Natural killer cell (primary cell): ENCODE results near the gene UCHL5. TPM values are rescaled to one million over a fixed set of nuclear protein-coding genes. Genes with fewer than 3 reads are reported as not detected.
A peak's percentile ranks its signal among the peaks of the same experiment; 100 is the strongest.

Experiments
- ATAC-seq, 3 donors: fragments of 150-1000 bp in 2 of 3; fragments of 200-7000 bp in 1 of 3; cut with Tn5 transposase; 1 replicate in 1 of 3; 2 replicates in 2 of 3; pipeline ENCODE4 v1.10.0; 2021; ENCODE audit warnings: mild to moderate bottlenecking in 2 of 3, moderate library complexity in 2 of 3
- DNase-seq, 2 donors: peaks; one replicate each; pipeline versions ENCODE4 v3.0.0 to v3.0.0-alpha.2; 2013 to 2021; ENCODE audit warnings: mixed read lengths in 1 of 2
- H3K27ac ChIP-seq: one replicate; pipeline ENCODE4 v1.5.1; 2013; ENCODE audit warnings: mild to moderate bottlenecking, low read length
- H3K27me3 ChIP-seq: one replicate; pipeline ENCODE4 v1.6.1; 2013; ENCODE audit warnings: low read length; ENCODE audit not compliant: control insufficient read depth, insufficient read depth
- H3K36me3 ChIP-seq: one replicate; pipeline ENCODE4 v1.6.1; 2013; ENCODE audit warnings: low read length; ENCODE audit not compliant: control insufficient read depth, insufficient read depth
- H3K4me1 ChIP-seq: one replicate; pipeline ENCODE4 v1.6.1; 2013; ENCODE audit warnings: low read length; ENCODE audit not compliant: control insufficient read depth, insufficient read depth
- H3K4me3 ChIP-seq: one replicate; pipeline ENCODE4 v1.5.1; 2013; ENCODE audit warnings: low read length
- H3K9me3 ChIP-seq: one replicate; pipeline ENCODE4 v1.6.1; 2013; ENCODE audit warnings: low read length; ENCODE audit not compliant: control insufficient read depth, insufficient read depth
- H3K27ac Mint-ChIP-seq, 2 donors: one replicate each; pipeline ENCODE4 v1.8.0; 2022; ENCODE audit warnings: mild to moderate bottlenecking in 2 of 2, mixed read lengths in 2 of 2, moderate library complexity in 1 of 2
- H3K27me3 Mint-ChIP-seq, 2 donors: one replicate each; pipeline ENCODE4 v1.8.0; 2022; ENCODE audit warnings: low read depth in 2 of 2, mixed read lengths in 2 of 2
- H3K36me3 Mint-ChIP-seq: one replicate; pipeline ENCODE4 v1.8.0; 2022; ENCODE audit warnings: mixed read lengths
- H3K4me1 Mint-ChIP-seq, 2 donors: one replicate each; pipeline ENCODE4 v1.8.0; 2022; ENCODE audit warnings: mixed read lengths in 2 of 2
- H3K4me3 Mint-ChIP-seq: one replicate; pipeline ENCODE4 v1.8.0; 2022; ENCODE audit warnings: mild to moderate bottlenecking, moderate library complexity, mixed read lengths
- H3K9me3 Mint-ChIP-seq, 2 donors: one replicate each; pipeline ENCODE4 v1.8.0; 2022; ENCODE audit warnings: mixed read lengths in 2 of 2
- WGBS: methylation state at CpG from one replicate; pipeline ENCODE4 v1.1.7; 2013; ENCODE audit warnings: missing lambda C conversion rate; ENCODE audit not compliant: insufficient coverage; 5-methylcytosine and 5-hydroxymethylcytosine counted together
- intact Hi-C: fragments of 100-400 bp; cut with micrococcal nuclease; formaldehyde crosslinking; loops from one replicate; pipeline ENCODE4 v1.14.2; 2022
- total RNA-seq, 4 donors: library from RNA; stranded (reverse); fragments of 120-200 nt in 1 of 4; gene quantifications; one replicate each; pipeline versions ENCODE4 v1.2.3 to v1.2.4, GENCODE V29; 2013 to 2022
- TF ChIP-seq, protein P1 (sequence below): fragments of 200-600 bp; IDR thresholded peaks from one replicate; pipeline ENCODE4 v1.8.0; 2022; ENCODE audit warnings: antibody characterized with exemption

Gene UCHL5
- total RNA-seq, 3 donors from 2014 or later (not counting 1 experiment from before 2014, with no cell fraction given), result 44.3 to 53.9 (median 51.9) TPM

DNA sequence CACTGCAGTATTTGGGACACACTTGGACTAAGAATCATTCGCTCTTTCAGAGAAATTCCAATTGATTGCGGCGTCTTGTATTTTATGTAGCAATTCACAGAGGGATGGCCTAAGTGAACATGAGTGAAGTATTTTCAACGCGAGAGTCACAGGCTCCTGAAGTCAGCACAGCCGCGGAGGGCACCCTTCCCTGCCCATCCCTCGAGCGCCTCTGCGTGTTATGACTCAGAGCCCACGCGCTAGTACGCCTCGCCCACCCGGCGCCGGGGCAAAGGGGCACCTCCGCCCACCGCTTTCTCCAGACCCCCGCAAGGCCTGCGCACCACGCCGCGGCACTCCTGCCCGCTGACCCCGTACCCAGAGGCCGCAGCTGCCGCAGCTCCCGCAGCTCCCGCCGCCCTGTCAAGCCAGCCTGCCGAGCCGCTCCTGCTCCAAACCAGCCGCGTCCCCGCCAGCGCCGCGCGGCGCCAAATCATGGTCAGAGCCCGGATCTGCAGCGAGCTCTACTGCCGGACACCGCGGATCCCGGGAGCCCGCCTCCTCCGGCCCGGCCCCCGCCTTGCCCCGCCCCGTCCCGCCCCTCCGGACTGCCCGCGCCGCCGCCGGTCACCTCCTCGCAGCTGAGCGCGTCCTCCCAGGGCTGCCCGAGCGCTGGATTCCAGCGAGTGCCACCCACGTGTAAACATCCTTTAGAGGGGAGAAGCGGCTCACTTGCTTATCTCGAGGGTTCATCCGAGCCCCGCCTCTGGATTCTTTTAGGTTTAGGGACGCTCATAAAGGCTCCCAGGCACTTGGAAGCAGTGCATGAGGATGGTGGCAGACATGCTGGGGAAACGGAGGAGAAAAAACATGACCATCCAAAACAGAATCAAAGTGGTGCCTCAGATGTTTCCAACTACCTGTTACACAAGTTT, 46.0 kb upstream of the UCHL5 start, which contains the start of gene GLRX2:
TSS of gene GLRX2 (minus strand) at position 508 of the 914 bp plus-strand sequence. CDS start at position 476, 32 bp downstream.
- intact Hi-C loops, result loop anchor here (1.0 to 2.0 kb wide), 2 partner anchors 17 to 46 kb away; partner anchors contain the start of genes CDC73, RO60 and UCHL5
- peak within 1 kb of the TSS; percentile 81 to 88 for H3K27ac Mint-ChIP-seq
- under 1% methylated on average over 73 of the region's 73 CpGs for WGBS
- peaks cover 16 to 27% of the 10 kb centered on the region in 2 donors for H3K4me1 Mint-ChIP-seq
- H3K9me3 ChIP-seq, result no peaks in the 10 kb centered on the region
- TF ChIP-seq, protein P1, sequence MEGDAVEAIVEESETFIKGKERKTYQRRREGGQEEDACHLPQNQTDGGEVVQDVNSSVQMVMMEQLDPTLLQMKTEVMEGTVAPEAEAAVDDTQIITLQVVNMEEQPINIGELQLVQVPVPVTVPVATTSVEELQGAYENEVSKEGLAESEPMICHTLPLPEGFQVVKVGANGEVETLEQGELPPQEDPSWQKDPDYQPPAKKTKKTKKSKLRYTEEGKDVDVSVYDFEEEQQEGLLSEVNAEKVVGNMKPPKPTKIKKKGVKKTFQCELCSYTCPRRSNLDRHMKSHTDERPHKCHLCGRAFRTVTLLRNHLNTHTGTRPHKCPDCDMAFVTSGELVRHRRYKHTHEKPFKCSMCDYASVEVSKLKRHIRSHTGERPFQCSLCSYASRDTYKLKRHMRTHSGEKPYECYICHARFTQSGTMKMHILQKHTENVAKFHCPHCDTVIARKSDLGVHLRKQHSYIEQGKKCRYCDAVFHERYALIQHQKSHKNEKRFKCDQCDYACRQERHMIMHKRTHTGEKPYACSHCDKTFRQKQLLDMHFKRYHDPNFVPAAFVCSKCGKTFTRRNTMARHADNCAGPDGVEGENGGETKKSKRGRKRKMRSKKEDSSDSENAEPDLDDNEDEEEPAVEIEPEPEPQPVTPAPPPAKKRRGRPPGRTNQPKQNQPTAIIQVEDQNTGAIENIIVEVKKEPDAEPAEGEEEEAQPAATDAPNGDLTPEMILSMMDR, result no peak
- peak within 1 kb of the TSS; percentile 82 for H3K4me3 ChIP-seq
- no peaks in the 10 kb centered on the region for H3K27me3 ChIP-seq
- H3K36me3 ChIP-seq, result peaks cover 7% of the 10 kb centered on the region
- DNase-seq, result peak; percentile 56 to 76
- H3K27me3 Mint-ChIP-seq, result no peaks in the 10 kb centered on the region
- no peaks in the 10 kb centered on the region for H3K9me3 Mint-ChIP-seq
- peak; percentile 85 to 93 (median 92) for ATAC-seq
- peak within 1 kb of the TSS; percentile 94 for H3K4me3 Mint-ChIP-seq
- H3K27ac ChIP-seq, result peak within 1 kb of the TSS; percentile 64
- H3K36me3 Mint-ChIP-seq, result no peaks in the 10 kb centered on the region
- peaks cover 12% of the 10 kb centered on the region for H3K4me1 ChIP-seq

DNA sequence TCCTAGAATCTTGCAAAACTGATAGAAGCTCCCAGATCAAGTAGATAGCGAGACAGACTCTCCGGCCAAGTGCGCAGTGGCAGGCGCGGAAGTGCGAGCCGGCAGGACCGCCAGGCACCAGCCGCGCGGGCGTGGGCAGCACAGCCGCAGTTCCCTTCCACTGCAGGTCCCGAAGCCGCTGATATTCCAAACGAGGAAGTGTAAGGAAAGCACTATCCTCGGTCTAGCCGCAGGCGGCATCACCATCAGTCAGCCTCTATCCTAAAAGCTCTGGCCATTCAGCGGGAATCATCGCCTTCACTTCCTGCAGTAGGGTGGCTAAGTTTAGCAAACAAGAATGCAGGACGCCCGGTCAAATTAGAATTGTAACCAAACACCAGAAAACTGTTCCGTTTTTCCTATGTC, 45.3 kb upstream of the UCHL5 start:
- peak overlapping the region; percentile 94 for H3K4me3 Mint-ChIP-seq
- DNase-seq (peak; percentile 23 to 41), ATAC-seq (peak; percentile 22 to 45 (median 38))
- no peaks in the 10 kb centered on the region for H3K9me3 Mint-ChIP-seq
- Histone ChIP-seq H3K4me1 (peaks cover 12% of the 10 kb centered on the region), H3K9me3 (no peaks in the 10 kb centered on the region), H3K27me3 (no peaks in the 10 kb centered on the region), H3K4me3 (peak overlapping the region; percentile 82), H3K36me3 (peaks cover 12% of the 10 kb centered on the region), H3K27ac (peak overlapping the region; percentile 64)
- intact Hi-C loops, result loop anchor here (2.0 kb wide), 1 partner anchor 46 kb away; the partner anchor contains the start of genes RO60 and UCHL5
- peak overlapping the region; percentile 81 to 88 for H3K27ac Mint-ChIP-seq
- TF ChIP-seq, protein P1, result no peak
- WGBS, result under 1% methylated on average over 24 of the region's 24 CpGs
- no peaks in the 10 kb centered on the region for H3K36me3 Mint-ChIP-seq
- peaks cover 16 to 27% of the 10 kb centered on the region in 2 donors for H3K4me1 Mint-ChIP-seq
- no peaks in the 10 kb centered on the region for H3K27me3 Mint-ChIP-seq

DNA sequence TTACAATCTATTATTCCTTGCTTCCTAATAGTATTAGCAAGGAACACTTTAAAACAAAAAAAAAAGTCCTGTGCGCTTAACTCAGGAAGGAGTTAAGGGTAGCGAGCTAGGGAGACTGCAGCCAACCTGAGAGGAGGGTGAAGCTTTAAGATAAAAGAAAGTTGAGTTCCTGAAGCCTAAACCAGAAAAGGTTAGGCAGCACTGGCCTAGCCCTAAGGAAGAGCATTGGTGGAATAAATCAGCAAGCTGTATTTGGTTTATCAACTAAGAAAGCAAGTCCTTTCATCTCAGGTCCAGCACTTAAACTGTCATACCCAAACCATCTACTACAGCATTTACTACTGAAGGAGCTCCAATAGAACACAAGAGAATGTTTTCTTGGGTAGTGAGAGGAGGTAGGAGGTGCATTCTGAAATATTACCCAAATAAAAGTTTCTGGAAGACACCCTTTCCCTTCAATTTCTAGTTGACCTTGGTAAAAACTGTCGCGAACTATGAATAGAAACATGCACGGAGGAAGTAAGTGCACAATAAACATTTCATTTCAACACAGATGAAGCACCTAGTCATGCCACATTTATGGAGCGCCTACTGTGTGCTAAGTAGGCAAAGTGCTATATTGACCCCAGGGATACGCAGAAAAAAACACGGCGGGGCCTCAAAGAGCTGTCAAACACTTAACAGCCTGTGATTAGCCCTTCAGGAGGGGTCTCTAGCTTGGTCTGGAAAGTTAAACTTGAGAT, 44.8 kb upstream of the UCHL5 start:
- Mint-ChIP-seq H3K4me3 (peak overlapping the region; percentile 94), H3K27me3 (no peaks in the 10 kb centered on the region), H3K27ac (peak overlapping the region; percentile 81 to 88), H3K36me3 (no peaks in the 10 kb centered on the region), H3K9me3 (no peaks in the 10 kb centered on the region), H3K4me1 (peaks cover 16 to 27% of the 10 kb centered on the region in 2 donors)
- TF ChIP-seq, protein P1, result no peak
- Histone ChIP-seq H3K9me3 (no peaks in the 10 kb centered on the region), H3K4me1 (peaks cover 12% of the 10 kb centered on the region), H3K27ac (peak overlapping the region; percentile 64), H3K4me3 (peak overlapping the region; percentile 82), H3K36me3 (peaks cover 18% of the 10 kb centered on the region), H3K27me3 (no peaks in the 10 kb centered on the region)
- intact Hi-C loops, result loop anchor here (2.0 kb wide), 1 partner anchor 45 kb away; the partner anchor contains the start of genes RO60 and UCHL5
- ATAC-seq (no peak), DNase-seq (no peak)
- WGBS, result 47% methylated on average over 9 of the region's 9 CpGs
